BLaER1 (cell line): Measurements from ENCODE around the gene ADARB1.
"Not testable (repeated sequence)": the region's sequence is repeated elsewhere in the genome, so short reads cannot be mapped to it uniquely, and the experiment has no call there.

Experiments used
- H3K27ac ChIP-seq: shearing (Covaris generic); formaldehyde crosslinking; 2 replicates; pipeline ENCODE4 v1.8.1; 2022
- H3K27me3 ChIP-seq: shearing (Covaris generic); formaldehyde crosslinking; 2 replicates; pipeline ENCODE4 v1.8.1; 2022
- H3K36me3 ChIP-seq: shearing (Covaris generic); formaldehyde crosslinking; 2 replicates; pipeline ENCODE4 v1.8.1; 2022
- H3K4me1 ChIP-seq: shearing (Covaris generic); formaldehyde crosslinking; 2 replicates; pipeline ENCODE4 v1.8.1; 2022
- H3K4me2 ChIP-seq: shearing (Covaris generic); formaldehyde crosslinking; 2 replicates; pipeline ENCODE4 v1.8.1; 2022
- H3K4me3 ChIP-seq: shearing (Covaris generic); formaldehyde crosslinking; 2 replicates; pipeline ENCODE4 v1.8.1; 2022
- H3K9ac ChIP-seq: shearing (Covaris generic); formaldehyde crosslinking; 2 replicates; pipeline ENCODE4 v1.8.1; 2022
- H3K9me3 ChIP-seq: shearing (Covaris generic); formaldehyde crosslinking; 2 replicates; pipeline ENCODE4 v1.8.1; 2022
- H4K20me1 ChIP-seq: shearing (Covaris generic); formaldehyde crosslinking; 2 replicates; pipeline ENCODE4 v1.8.1; 2022
- Cebpa-rat ChIP-seq: shearing (Covaris generic); IDR thresholded peaks from 2 replicates; pipeline ENCODE4 v1.8.1; 2022

ADARB1 gene

DNA sequence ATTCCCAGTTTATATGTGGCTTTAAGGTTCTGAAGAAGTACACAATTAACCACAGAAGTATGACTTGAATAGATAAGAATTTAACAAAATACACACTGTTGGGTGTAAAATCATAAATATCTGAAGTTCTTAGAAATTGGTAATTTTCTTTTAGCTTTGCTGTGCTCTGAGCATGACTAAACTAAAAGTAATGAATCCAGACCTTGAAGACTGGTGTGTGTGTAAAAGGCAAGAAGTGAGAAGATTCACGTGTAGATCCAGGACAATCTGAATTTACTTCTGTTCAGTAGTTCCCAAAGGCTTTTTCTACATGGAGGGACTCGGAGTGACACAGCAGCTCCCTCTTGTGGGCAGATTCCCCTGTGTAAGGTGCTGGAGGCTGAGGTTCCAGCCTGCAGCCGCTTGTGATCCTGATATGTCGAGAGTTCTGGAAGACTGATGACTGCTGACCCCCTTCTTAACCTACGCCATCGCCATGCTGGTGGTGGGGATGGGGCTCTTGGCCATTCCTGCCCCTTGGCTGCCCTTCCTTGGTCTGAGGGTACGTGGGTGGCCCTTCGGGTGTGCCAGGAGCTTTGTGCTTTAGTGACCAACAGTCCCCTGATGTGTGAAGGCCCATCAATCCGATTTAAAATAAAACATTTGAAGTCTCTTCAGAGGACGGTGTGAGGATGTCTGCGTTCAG, 62.7 kb downstream of the ADARB1 start:
- no peak overlapping the region for H3K27ac ChIP-seq
- H3K9me3 ChIP-seq: no peaks in the 10 kb centered on the region
- H3K36me3 ChIP-seq: peaks cover 21% of the 10 kb centered on the region; the same call in 1 of the 2 replicates
- peaks cover 78% of the 10 kb centered on the region for H3K4me1 ChIP-seq
- H3K27me3 ChIP-seq: no peaks in the 10 kb centered on the region
- H3K9ac ChIP-seq: no peak overlapping the region
- peaks cover 94% of the 10 kb centered on the region for H4K20me1 ChIP-seq
- TF ChIP-seq Cebpa-rat: no peak
- H3K4me2 ChIP-seq: peak overlapping the region; percentile 61
- H3K4me3 ChIP-seq: no peak overlapping the region

DNA sequence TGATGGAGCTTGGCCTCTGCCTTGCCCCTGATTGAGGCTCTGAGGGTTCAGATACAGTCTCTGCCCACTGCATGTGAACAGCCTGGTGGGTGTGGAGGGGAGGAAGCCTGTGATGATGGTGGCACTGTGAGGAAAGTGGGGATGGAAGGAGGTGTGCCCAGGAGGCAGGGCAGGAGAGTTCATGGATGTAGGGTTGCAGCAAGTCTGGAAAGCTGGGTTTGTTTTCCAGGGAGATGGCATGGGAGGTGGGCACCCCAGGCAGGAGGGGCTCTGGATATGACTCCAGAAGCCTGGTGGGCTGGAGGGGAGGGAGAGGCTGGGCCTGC, 63.2 kb downstream of the ADARB1 start:
- H3K4me1 ChIP-seq: peaks cover 73% of the 10 kb centered on the region
- no peak overlapping the region for H3K9ac ChIP-seq
- H3K4me2 ChIP-seq: peak overlapping the region; percentile 5; the same call in 1 of the 2 replicates
- H3K9me3 ChIP-seq: no peaks in the 10 kb centered on the region
- no peak overlapping the region for H3K4me3 ChIP-seq
- no peak for TF ChIP-seq Cebpa-rat
- no peaks in the 10 kb centered on the region for H3K27me3 ChIP-seq
- H3K36me3 ChIP-seq: peaks cover 23% of the 10 kb centered on the region
- H4K20me1 ChIP-seq: peaks cover 94% of the 10 kb centered on the region
- no peak overlapping the region for H3K27ac ChIP-seq

DNA sequence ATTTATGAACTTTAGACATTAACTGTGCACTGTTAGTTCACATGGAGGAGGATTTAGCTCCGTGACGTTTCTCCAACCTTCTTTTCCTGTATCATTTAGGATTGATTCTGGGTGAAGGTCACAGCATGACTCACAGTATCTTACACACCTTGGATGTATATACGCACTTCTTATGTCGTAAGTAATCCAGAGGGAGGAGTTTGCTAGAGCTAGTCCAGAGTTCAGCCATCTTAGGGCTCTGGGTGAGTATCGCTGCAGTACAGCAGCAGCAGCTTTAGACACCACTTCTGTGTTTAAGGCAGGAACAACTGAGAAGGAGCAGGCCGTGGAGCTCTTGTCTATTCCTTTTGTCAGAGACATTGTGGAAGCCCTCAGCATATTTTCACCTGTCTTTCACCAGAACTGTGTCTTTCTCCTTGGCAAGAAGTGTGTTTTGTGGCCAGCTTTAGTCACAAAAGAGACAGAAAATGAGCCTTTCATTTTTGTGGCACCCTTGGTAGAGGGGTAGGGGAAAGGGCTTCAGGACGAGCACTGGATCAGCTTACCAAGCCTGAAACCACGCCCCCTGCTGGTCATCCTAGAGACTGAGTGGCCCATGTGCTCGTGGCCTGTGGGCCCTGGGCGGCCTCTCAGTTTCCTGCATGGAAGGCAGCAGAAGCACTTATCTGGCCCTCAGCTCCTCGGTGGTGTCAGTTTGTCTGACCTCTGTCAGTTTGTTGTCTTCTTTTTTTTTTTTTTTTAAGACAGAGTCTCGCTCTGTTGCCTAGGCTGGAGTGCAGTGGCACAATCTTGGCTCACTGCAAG, 64.0 kb downstream of the ADARB1 start:
- H3K27ac ChIP-seq: no peak overlapping the region
- peaks cover 94% of the 10 kb centered on the region for H4K20me1 ChIP-seq
- H3K36me3 ChIP-seq: peaks cover 31% of the 10 kb centered on the region
- no peak for TF ChIP-seq Cebpa-rat
- H3K4me1 ChIP-seq: peaks cover 64% of the 10 kb centered on the region
- H3K4me3 ChIP-seq: no peak overlapping the region
- H3K9me3 ChIP-seq: no peaks in the 10 kb centered on the region
- H3K27me3 ChIP-seq: no peaks in the 10 kb centered on the region
- peak overlapping the region; percentile 34; the same call in 1 of the 2 replicates for H3K4me2 ChIP-seq
- no peak overlapping the region for H3K9ac ChIP-seq

DNA sequence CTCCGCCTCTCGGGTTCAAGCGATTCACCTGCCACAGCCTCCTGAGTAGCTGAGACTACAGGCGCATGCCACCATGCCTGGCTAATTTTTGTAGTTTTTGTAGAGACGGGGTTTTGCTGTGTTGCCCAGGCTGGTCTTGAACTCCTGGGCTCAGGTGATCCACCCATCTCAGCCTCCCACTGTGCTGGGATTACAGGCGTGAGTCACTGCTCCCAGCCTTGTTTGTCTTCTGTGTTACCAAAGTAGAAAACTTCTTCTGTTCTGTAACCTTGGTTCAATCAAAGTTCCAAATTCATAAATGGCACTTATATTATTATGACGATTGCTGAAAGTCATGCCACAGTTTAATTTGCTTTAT, 64.6 kb downstream of the ADARB1 start:
- not testable (repeated sequence) for H3K4me2 ChIP-seq, H3K4me3 ChIP-seq, H3K27me3 ChIP-seq, H3K9me3 ChIP-seq, H3K9ac ChIP-seq, H3K27ac ChIP-seq
- Histone ChIP-seq H4K20me1 (peaks cover 94% of the 10 kb centered on the region), H3K4me1 (peaks cover 60% of the 10 kb centered on the region), H3K36me3 (peaks cover 36% of the 10 kb centered on the region)

DNA sequence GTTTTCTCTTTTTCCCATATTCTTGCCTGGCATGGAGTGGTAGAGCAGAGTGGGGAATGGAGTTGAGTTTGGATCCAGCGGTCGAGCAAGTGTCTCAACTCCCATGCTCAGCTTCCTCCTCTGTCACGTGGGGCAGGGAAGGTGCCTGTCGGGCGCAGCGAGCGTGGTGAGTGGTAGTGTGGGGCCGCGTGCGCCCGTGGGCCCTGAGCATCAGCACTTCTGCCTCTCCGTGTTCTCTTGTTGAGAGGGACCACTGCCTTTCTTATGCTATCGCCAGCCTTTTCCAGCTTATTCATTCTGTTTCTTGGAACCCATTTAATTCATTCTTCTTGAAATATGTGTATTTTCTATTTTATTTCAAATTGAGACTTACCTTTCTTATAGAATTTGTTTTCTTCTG, 65.1 kb downstream of the ADARB1 start:
- Histone ChIP-seq H3K4me3 (no peak overlapping the region), H3K4me1 (peaks cover 57% of the 10 kb centered on the region), H4K20me1 (peaks cover 94% of the 10 kb centered on the region), H3K27ac (no peak overlapping the region), H3K27me3 (no peaks in the 10 kb centered on the region), H3K9ac (no peak overlapping the region), H3K36me3 (peaks cover 37% of the 10 kb centered on the region), H3K4me2 (no peak overlapping the region), H3K9me3 (no peaks in the 10 kb centered on the region)
- TF ChIP-seq Cebpa-rat: no peak

DNA sequence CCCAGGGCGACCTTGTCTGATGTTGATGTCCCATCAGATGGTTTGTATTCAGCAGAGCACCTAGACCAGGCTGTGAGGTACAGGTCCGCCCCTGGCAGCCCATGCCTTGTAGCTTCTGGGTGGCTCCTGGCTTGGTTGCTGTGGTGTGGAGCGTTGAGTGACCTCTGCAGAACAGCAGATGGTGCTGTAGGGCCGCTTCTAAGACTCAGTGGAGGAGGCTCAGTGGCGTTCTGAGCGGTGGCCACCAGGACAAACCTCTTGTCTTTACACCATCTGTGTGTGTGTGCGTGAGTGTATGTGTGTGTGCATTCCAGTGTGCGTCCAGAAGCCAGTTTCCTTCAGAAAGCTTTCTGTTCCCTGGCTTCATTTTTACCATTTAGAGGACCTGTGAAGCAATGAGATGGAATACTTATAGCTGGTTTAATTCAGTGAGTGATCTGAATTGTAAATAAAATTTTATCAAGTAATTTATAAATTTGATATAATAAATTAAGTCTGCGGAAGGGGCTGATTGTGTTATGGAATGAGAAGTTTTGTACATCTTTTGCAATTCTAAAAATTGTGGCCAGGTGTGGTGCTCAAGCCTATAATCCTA, 66.1 kb downstream of the ADARB1 start:
- Histone ChIP-seq H3K4me3 (no peak overlapping the region), H3K9ac (no peak overlapping the region), H3K27ac (no peak overlapping the region), H4K20me1 (peaks cover 94% of the 10 kb centered on the region), H3K9me3 (no peaks in the 10 kb centered on the region), H3K4me1 (peaks cover 48% of the 10 kb centered on the region), H3K36me3 (peaks cover 42% of the 10 kb centered on the region), H3K4me2 (peak overlapping the region; percentile 46), H3K27me3 (no peaks in the 10 kb centered on the region)
- no peak for TF ChIP-seq Cebpa-rat

DNA sequence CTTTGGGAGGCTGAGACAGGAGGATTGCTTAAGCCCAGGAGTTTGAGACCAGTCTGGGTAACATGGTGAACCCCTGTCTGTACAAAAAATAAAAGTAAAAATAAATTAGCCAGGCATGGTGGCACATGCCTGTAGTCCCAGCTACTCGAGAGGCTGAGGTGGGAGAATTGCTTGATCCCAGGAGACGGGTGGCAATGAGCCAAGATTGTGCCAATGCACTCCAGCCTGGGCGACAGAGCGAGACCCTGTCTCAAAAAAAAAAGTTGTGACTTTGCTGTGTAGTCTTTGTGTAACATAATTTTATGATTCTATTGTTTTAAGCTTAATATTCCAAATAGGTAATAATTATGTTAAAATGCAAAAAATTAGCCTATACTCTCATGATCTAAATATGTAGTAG, 66.6 kb downstream of the ADARB1 start:
- Histone ChIP-seq H4K20me1 (peaks cover 94% of the 10 kb centered on the region), H3K36me3 (peaks cover 47% of the 10 kb centered on the region), H3K4me1 (peaks cover 43% of the 10 kb centered on the region), H3K4me2 (peak overlapping the region; percentile 46)
- not testable (repeated sequence) for H3K27ac ChIP-seq, H3K4me3 ChIP-seq, H3K9ac ChIP-seq, H3K27me3 ChIP-seq, H3K9me3 ChIP-seq

DNA sequence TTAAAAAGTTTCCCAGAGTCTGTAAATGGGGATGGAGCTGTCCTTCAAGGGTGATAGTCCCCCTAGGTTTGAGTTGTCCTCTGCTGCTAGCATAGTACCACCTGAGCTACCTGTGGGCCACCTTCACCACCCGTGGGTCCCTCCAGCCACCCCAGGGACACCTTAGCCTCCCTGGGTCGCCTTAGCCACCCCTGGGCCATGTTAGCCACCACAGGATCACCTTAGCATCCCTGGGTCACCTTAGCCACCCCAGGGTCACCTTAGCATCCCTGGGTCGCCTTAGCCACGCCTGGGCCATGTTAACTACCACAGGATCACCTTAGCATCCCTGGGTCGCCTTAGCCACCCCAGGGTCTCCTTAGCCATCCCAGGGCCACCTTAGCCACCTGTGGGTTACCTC, 67.1 kb downstream of the ADARB1 start:
- Histone ChIP-seq H3K36me3 (peaks cover 52% of the 10 kb centered on the region), H3K27me3 (no peaks in the 10 kb centered on the region), H3K4me1 (peaks cover 42% of the 10 kb centered on the region), H3K4me3 (no peak overlapping the region), H3K4me2 (no peak overlapping the region), H3K27ac (no peak overlapping the region), H3K9me3 (no peaks in the 10 kb centered on the region), H3K9ac (no peak overlapping the region), H4K20me1 (peaks cover 94% of the 10 kb centered on the region)
- no peak for TF ChIP-seq Cebpa-rat

DNA sequence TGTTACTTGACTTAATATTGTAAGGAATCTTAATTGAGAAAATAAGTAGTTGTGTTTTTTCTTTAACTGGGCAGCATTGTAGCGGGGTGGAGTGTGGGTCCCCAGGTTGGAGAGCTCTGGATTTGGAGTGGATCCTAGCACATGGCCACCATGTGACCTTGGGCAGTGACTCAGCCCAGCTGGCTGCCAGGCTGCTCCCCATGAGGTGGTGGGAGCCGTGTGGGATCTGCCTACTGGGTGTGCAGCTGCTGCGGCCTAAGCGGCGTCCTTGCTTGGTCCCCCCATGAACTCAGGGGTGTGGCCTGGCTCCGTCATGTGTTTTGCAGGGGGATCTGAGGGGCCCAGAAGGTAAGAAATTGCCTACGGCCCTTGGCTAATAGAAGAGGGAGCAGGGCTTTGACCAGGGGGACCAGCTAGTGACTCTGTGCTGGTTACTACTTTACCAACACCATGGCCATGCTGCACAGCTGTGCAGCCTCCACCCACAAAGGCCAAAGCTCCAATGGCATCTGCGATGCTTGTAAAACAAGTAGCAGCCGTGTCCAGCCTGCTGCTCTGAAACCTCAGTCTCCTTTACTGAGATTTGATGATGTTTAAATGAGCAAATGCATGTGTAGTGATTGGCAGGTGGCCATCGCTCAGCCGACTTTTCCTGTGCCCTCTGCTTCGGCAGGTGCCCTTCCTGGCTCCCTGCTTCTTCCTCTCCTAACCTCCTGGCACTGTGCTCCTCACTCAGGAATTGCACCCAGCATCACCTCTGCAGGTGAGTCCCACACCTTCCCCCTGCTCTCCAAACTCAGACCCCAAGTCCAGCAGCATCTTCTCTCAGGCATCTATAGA, 68.3 kb downstream of the ADARB1 start:
- H3K36me3 ChIP-seq: peaks cover 56% of the 10 kb centered on the region

More for the DNA sequence above, 68.3 kb downstream of the ADARB1 start:
- H3K4me1 ChIP-seq: peaks cover 42% of the 10 kb centered on the region
- no peak overlapping the region for H3K4me3 ChIP-seq
- H3K27ac ChIP-seq: no peak overlapping the region
- no peaks in the 10 kb centered on the region for H3K9me3 ChIP-seq
- H4K20me1 ChIP-seq: peaks cover 96% of the 10 kb centered on the region
- no peaks in the 10 kb centered on the region for H3K27me3 ChIP-seq
- no peak for TF ChIP-seq Cebpa-rat
- no peak overlapping the region for H3K4me2 ChIP-seq
- H3K9ac ChIP-seq: no peak overlapping the region
